Measurements from ENCODE around the gene CDC42BPG. TPM values are rescaled to one million over a fixed set of nuclear protein-coding genes. Genes with fewer than 3 reads are reported as not detected.

Gene CDC42BPG
- total RNA-seq, 1 donor from 2014 or later: 16.3 TPM

DNA sequence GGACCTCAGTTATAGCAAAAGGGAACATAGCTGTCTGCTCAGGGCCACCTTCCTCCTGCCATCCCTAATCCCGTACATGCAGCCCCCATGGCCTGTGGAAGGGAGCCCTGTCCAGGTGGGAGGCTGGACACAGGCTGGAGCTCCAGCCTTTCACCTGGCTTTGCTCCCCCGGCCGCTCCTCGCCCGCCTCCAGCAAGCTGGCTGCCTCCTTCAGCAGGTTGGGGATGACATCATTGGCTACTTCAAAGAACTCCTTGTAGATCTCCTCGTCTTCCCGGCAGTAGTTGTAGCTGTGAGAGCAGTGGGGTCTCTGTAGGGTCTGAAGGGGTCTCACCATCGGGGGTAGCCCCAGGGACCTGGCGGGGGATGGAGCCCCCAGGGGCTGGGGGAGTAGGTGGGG, 39.0 kb downstream of the CDC42BPG start:
- Histone ChIP-seq H3K36me3 (peaks cover 26% of the 10 kb centered on the region), H3K4me1 (peaks cover 47% of the 10 kb centered on the region), H3K27ac (no peak overlapping the region), H3K4me3 (no peak overlapping the region), H3K27me3 (ENCODE audit: low read depth) (no peaks in the 10 kb centered on the region), H3K9me3 (no peaks in the 10 kb centered on the region)
- intact Hi-C loops (cut with DNase I): no loop called here
- ATAC-seq (no peak), DNase-seq (no peak)
- no peak for TF ChIP-seq CTCF (IDR thresholded peaks at IDR 0.05)

DNA sequence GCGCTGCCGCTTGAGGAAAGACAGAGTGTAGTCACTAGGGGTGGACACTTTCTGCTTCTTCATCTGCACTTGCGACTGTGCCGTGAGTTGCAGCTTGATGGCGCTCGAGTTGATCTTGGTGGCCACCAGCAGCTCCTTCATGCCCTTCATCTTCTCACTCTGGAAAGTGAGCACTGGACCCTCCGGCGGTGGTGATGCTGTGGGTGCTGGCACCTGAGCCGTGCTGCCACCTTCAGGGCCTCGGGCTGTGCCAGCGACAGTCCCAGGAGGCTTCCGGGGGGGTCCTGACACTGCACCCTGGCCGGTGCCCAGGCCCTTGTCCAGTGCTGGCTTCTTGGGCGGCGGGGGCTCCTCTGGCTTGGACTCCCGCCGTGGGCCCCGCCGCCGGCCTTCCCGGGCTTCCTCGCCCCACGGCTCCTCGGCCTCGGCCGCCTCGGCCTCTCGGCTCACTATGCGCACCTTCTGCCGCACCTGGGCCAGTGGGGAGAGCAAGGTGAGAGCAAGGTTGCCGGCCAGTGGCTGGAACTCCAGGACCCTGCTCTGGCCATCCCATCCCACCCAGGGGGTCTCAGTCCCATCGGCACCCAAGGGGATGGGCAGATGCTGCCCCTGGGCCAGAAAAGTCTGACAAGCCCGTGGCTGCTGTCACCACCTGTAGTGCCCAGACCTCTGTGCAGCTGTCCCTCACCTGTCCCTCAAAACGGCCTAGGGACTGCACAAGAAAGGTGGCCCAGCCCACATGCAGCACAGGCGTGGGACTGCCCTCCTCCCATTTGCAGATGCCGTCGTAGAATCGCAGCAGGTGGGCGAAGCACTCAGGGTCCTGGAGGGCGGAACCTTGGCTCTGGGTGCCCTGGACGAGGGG, 39.9 kb downstream of the CDC42BPG start:
- peaks cover 26% of the 10 kb centered on the region for H3K36me3 ChIP-seq
- DNase-seq (no peak), ATAC-seq (no peak)
- peak overlapping the region; percentile 78 for H3K4me3 ChIP-seq
- H3K27ac ChIP-seq: peak overlapping the region; percentile 85
- TF ChIP-seq CTCF (IDR thresholded peaks at IDR 0.05): no peak
- no peaks in the 10 kb centered on the region for H3K9me3 ChIP-seq
- peaks cover 44% of the 10 kb centered on the region for H3K4me1 ChIP-seq
- intact Hi-C loops (cut with DNase I): no loop called here
- no peaks in the 10 kb centered on the region for H3K27me3 ChIP-seq (ENCODE audit: low read depth)

- Histone ChIP-seq H3K36me3 (peaks cover 26% of the 10 kb centered on the region), H3K27ac (peak overlapping the region; percentile 85), H3K4me1 (peaks cover 37% of the 10 kb centered on the region), H3K27me3 (ENCODE audit: low read depth) (no peaks in the 10 kb centered on the region), H3K9me3 (no peaks in the 10 kb centered on the region), H3K4me3 (peak overlapping the region; percentile 78)
- intact Hi-C loops (cut with DNase I): no loop called here
- DNase-seq (no peak), ATAC-seq (peak; percentile 7 to 26)
- no peak for TF ChIP-seq CTCF (IDR thresholded peaks at IDR 0.05)
These were observed 40.6 kb downstream of the CDC42BPG start for GRCh38 chr11:64803846-64804345.

DNA sequence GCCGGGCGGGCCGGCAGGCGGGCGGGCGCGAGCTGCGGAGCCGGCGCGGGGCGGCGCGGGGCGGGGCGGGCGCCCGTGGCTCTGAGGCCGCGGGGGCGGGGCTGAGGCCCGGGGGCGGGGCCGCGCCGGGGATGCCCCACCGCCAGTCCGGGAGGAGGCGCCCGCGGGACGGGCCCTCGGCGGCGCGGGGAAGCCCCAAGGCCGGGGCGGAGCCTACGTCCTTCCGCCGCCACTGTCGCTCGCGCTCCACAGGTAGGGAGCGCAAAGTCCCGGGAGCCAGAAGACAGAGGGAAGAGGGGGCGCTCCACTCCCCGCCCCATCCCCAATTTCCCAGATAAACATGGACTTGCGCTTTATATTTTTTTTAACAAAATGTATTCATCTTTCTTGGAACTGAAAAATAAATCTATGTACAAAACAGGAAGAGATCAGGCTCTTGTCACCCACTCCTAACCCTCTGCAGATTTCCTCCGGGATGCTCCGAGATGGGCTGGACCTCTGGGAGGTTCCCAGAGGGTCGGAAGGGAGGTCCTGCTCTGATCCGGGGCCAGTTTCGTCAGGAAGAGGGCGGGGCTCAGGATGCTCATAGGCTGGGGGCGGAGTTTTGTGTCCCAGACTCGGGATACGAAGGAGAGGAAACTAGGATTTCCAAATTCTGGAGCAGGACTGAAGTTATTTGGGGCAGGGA, 41.2 kb downstream of the CDC42BPG start, which contains the start of gene MAP4K2:
Gene MAP4K2 (minus strand): TSS at position 57 of the 688 bp plus-strand sequence. CDS start 65 bp downstream, outside the sequence.
- intact Hi-C loops (cut with DNase I): no loop called here
- Histone ChIP-seq H3K4me1 (peaks cover 36% of the 10 kb centered on the region), H3K4me3 (peak within 1 kb of the TSS; percentile 78), H3K27ac (peak within 1 kb of the TSS; percentile 85), H3K9me3 (no peaks in the 10 kb centered on the region), H3K36me3 (peaks cover 26% of the 10 kb centered on the region), H3K27me3 (ENCODE audit: low read depth) (no peaks in the 10 kb centered on the region)
- ATAC-seq (peak; percentile 93 to 94), DNase-seq (peak; percentile 92)
- peak; percentile 35 for TF ChIP-seq CTCF (IDR thresholded peaks at IDR 0.05)

GRCh38 chr11:64802370-64803157, 41.9 kb downstream of the CDC42BPG start:
- no peak for DNase-seq
- ATAC-seq: peak; percentile 0 to 8
- H3K4me1 ChIP-seq: peaks cover 36% of the 10 kb centered on the region
- H3K9me3 ChIP-seq: no peaks in the 10 kb centered on the region
- H3K36me3 ChIP-seq: peaks cover 26% of the 10 kb centered on the region
- no peaks in the 10 kb centered on the region for H3K27me3 ChIP-seq (ENCODE audit: low read depth)
- TF ChIP-seq CTCF (IDR thresholded peaks at IDR 0.05): no peak
- H3K27ac ChIP-seq: peak overlapping the region; percentile 77
- peak overlapping the region; percentile 78 for H3K4me3 ChIP-seq
- intact Hi-C loops (cut with DNase I): no loop called here
